Colonic mucosa (tissue), 4 donors: ENCODE measurements around the gene RHBDL2. TPM values are rescaled to one million over a fixed set of nuclear protein-coding genes. Genes with fewer than 3 reads are reported as not detected.
"Not testable (repeated sequence)": the region's sequence is repeated elsewhere in the genome, so short reads cannot be mapped to it uniquely, and the experiment has no call there.

Experiments used
- DNase-seq: peaks from one replicate; pipeline ENCODE4 v3.0.0-alpha.2; 2020
- H3K27ac ChIP-seq: fragments of 200-600 bp; one replicate; pipeline ENCODE4 v1.8.0; 2021
- H3K27me3 ChIP-seq: fragments of 200-600 bp; one replicate; pipeline ENCODE4 v1.8.0; 2021
- H3K36me3 ChIP-seq: fragments of 200-600 bp; one replicate; pipeline ENCODE4 v1.8.0; 2021
- H3K4me1 ChIP-seq: fragments of 200-600 bp; one replicate; pipeline ENCODE4 v1.8.0; 2021; ENCODE audit warnings: mild to moderate bottlenecking
- H3K4me3 ChIP-seq: fragments of 200-600 bp; one replicate; pipeline ENCODE4 v1.8.0; 2021
- H3K9ac ChIP-seq, 2 donors: one replicate each; pipeline ENCODE4 v1.7.0; 2013; ENCODE audit warnings: control low read depth in 2 of 2, low read depth in 2 of 2, low read length in 2 of 2
- H3K9me3 ChIP-seq: fragments of 200-600 bp; one replicate; pipeline ENCODE4 v1.8.0; 2021
- CTCF ChIP-seq: fragments of 200-600 bp; IDR thresholded peaks from one replicate; pipeline ENCODE4 v1.8.0; 2022; ENCODE audit warnings: antibody characterized with exemption, mild to moderate bottlenecking
- intact Hi-C: fragments of 100-400 bp; cut with DNase I; formaldehyde crosslinking; loops from one replicate; pipeline ENCODE4 v1.14.1; 2022
- total RNA-seq, 2 donors: library from RNA; stranded (reverse); fragmentation: NEBNext Ultra II Directional in 1 of 2; extraction: Animal tissue kit (Norgen Biotek cat#: 25700) in 1 of 2; gene quantifications; one replicate each; pipeline ENCODE4 v1.2.1, GENCODE V29; 2021
- donor health status: healthy.
- donor health status: DM: no; HTN: no; CAD: no.
- donor health status: DM: no; HTN: no; CAD: no.

The RHBDL2 gene
- total RNA-seq, 2 donors from 2014 or later = 42.5 to 46.7 TPM

- Histone ChIP-seq H3K4me3 (no peak overlapping the region), H3K27me3 (no peaks in the 10 kb centered on the region), H3K27ac (no peak overlapping the region), H3K9me3 (no peaks in the 10 kb centered on the region), H3K36me3 (peaks cover 6% of the 10 kb centered on the region), H3K9ac (no peak overlapping the region), H3K4me1 (no peaks in the 10 kb centered on the region)
- TF ChIP-seq CTCF = no peak
- DNase-seq = no peak
- intact Hi-C loops = no loop called here
Measured at GRCh38 chr1:38840281-38840680, 101.3 kb downstream of the RHBDL2 start.

DNA sequence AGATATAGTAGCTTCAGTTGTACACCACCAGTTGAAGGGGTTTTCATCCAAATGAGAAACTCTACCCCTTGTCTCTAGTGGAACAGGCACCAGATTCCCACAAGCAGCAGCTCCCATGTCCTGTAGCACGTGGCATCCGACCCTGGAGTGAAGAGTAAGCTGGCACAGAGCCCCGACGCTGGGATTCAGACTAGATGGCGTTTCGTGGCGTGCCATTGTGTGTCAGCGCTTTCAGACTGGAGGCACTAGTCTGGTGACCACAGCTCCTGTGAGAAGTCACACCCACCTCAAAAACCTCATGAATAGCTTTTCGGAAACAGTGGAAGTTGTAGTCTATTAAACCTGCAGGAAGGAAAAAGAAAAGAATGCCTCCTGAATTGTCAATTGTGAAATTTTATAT, 102.3 kb downstream of the RHBDL2 start:
- no peak overlapping the region for H3K9ac ChIP-seq
- H3K4me3 ChIP-seq = no peak overlapping the region
- H3K36me3 ChIP-seq = peaks cover 6% of the 10 kb centered on the region
- no peaks in the 10 kb centered on the region for H3K9me3 ChIP-seq
- no peak for TF ChIP-seq CTCF
- intact Hi-C loops = loop anchor here (5.0 kb wide), 2 partner anchors 232 to 797 kb away; no protein-coding TSS in a partner anchor
- H3K27ac ChIP-seq = no peak overlapping the region
- DNase-seq = no peak
- H3K4me1 ChIP-seq = no peaks in the 10 kb centered on the region
- H3K27me3 ChIP-seq = no peaks in the 10 kb centered on the region

GRCh38 chr1:38836316-38836715, 105.3 kb downstream of the RHBDL2 start:
- DNase-seq, H3K36me3 ChIP-seq, H3K9ac ChIP-seq, H3K4me3 ChIP-seq, H3K9me3 ChIP-seq, H3K27ac ChIP-seq, H3K27me3 ChIP-seq, H3K4me1 ChIP-seq: not testable (repeated sequence)
- intact Hi-C loops = loop anchor here (5.0 kb wide), 2 partner anchors 229 to 794 kb away; no protein-coding TSS in a partner anchor

Other genes starting within 250 kb of the RHBDL2 start
- 10 to 100 TPM; 14.7 to 30.6 TPM for gene RRAGC, start 82.1 kb downstream of the RHBDL2 start, total RNA-seq
- gene MYCBP, start 68.5 kb downstream of the RHBDL2 start, total RNA-seq = 10 to 100 TPM; 42.0 to 55.1 TPM
- 1 to 10 TPM in 1 of 2 donors, under 1 TPM in 1; 0.88 to 1.7 TPM for gene GJA9, start 60.2 kb downstream of the RHBDL2 start, total RNA-seq
- gene AKIRIN1, start 49.4 kb upstream of the RHBDL2 start, total RNA-seq = 10 to 100 TPM; 48.0 to 70.2 TPM
- 100 to 1,000 TPM; 229 to 270 TPM for gene NDUFS5, start 84.5 kb upstream of the RHBDL2 start, total RNA-seq